Thoracic aorta (tissue), 2 donors: ENCODE measurements around the gene THBS1. TPM values are rescaled to one million over a fixed set of nuclear protein-coding genes. Genes with fewer than 3 reads are reported as not detected.

Experiments
- ATAC-seq: fragments of 150-250 bp; one replicate; pipeline ENCODE4 v1.8.0; 2017; ENCODE audit warnings: low read depth; ENCODE audit not compliant: insufficient number of reproducible peaks, low FRiP score
- DNase-seq: peaks from one replicate; pipeline ENCODE4 v3.0.0-alpha.2; 2020; ENCODE audit warnings: low spot score
- H3K27ac ChIP-seq, 2 donors: fragments of 200-600 bp; sonication (generic); 1 replicate in 1 of 2; 2 replicates in 1 of 2; pipeline ENCODE4 v1.5.1; 2016; ENCODE audit warnings: mild to moderate bottlenecking in 2 of 2, moderate library complexity in 2 of 2
- H3K27me3 ChIP-seq: fragments of 200-600 bp; sonication (generic); replicated peaks from 2 replicates; pipeline ENCODE4 v1.6.0; 2016; ENCODE audit warnings: mild to moderate bottlenecking; ENCODE audit not compliant: insufficient read depth
- H3K36me3 ChIP-seq: fragments of 200-600 bp; sonication (generic); one replicate; pipeline ENCODE4 v1.5.1; 2016
- H3K4me1 ChIP-seq, 2 donors: fragments of 200-600 bp; sonication (generic); 1 replicate in 1 of 2; 2 replicates in 1 of 2; pipeline versions ENCODE4 v1.5.1 to v1.6.0; 2016; ENCODE audit warnings: low read depth in 2 of 2, mild to moderate bottlenecking in 1 of 2; ENCODE audit not compliant: control insufficient read depth in 1 of 2
- H3K4me3 ChIP-seq: fragments of 200-600 bp; sonication (generic); 2 replicates; pipeline ENCODE4 v1.5.1; 2016; ENCODE audit warnings: mild to moderate bottlenecking
- H3K9me3 ChIP-seq: fragments of 200-600 bp; sonication (generic); 2 replicates; pipeline ENCODE4 v1.5.1; 2016
- total RNA-seq, 2 donors: library from RNA; depleted of rRNA; stranded (reverse); fragments of >200 nt; gene quantifications; one replicate each; pipeline versions ENCODE4 v1.1.0 to v1.2.3, GENCODE V29; 2016
- TF ChIP-seq, protein P1 (sequence below): fragments of 200-600 bp; sonication (generic); IDR thresholded peaks from one replicate; pipeline ENCODE4 v1.5.1; 2019; ENCODE audit warnings: antibody characterized with exemption

THBS1 gene
- total RNA-seq, 2 donors from 2014 or later: 868 to 1,389 TPM

DNA sequence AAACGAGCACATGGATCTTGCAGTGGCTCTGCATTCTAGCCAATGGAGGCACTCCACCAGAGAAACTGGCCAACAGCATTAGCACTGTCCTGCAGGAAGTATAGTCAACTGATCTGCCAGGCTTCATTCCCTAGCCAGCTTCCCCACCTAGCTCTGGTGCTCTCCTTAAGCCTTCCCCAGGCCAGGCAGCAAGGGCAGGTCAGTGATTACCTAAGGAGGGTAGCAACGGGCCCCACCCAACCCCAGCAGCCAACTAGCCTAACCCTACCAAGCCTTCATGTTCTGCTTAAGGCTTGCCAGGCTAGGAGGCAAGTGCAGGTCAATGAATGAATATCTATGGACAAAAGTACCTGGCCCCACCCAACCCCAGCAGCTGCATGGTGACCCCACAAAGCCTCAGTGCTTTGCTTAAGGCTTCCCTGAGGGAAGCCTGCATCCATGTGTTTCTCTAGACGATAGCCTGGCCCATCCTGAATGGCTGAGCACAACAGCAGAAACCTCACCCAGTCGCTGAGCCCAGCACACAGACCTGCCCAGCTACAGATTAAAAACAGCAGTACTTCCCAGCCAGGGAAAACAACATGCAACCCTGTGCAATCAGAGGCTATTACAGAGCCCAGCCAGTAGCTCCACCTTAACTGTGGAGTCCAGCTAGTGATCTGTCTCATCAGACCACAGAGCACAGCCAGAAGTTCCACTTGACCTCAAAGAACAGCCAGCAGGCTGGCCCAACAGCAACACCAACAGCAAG lies 28.5 kb downstream of the THBS1 start:
- Histone ChIP-seq H3K4me3 (no peak overlapping the region), H3K4me1 (no peaks in the 10 kb centered on the region), H3K27ac (no peak overlapping the region), H3K27me3 (no peaks in the 10 kb centered on the region), H3K36me3 (no peaks in the 10 kb centered on the region), H3K9me3 (peaks cover 26% of the 10 kb centered on the region)
- TF ChIP-seq, protein P1, sequence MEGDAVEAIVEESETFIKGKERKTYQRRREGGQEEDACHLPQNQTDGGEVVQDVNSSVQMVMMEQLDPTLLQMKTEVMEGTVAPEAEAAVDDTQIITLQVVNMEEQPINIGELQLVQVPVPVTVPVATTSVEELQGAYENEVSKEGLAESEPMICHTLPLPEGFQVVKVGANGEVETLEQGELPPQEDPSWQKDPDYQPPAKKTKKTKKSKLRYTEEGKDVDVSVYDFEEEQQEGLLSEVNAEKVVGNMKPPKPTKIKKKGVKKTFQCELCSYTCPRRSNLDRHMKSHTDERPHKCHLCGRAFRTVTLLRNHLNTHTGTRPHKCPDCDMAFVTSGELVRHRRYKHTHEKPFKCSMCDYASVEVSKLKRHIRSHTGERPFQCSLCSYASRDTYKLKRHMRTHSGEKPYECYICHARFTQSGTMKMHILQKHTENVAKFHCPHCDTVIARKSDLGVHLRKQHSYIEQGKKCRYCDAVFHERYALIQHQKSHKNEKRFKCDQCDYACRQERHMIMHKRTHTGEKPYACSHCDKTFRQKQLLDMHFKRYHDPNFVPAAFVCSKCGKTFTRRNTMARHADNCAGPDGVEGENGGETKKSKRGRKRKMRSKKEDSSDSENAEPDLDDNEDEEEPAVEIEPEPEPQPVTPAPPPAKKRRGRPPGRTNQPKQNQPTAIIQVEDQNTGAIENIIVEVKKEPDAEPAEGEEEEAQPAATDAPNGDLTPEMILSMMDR: no peak
- DNase-seq: no peak
- ATAC-seq: no peak

DNA sequence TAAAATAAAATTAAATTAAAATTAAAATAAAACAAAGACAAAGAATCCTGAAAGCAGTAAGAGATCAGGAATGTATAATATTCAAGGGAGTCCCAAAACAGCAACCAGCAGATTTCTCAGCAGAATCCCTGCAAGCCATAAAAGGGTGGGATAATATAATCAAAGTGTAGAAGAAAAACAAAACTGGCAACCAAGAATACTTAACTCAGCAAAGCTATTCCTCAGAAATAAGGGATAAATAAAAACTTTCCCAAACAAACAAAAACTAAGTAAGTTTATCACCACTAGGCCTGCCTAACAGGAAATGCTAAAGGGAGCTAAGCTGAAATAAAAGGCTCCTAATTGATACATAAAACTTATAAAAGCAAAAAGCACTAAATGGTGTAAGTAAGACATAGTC lies 29.8 kb downstream of the THBS1 start:
- H3K4me1 ChIP-seq: no peaks in the 10 kb centered on the region
- TF ChIP-seq, protein P1: no peak
- H3K9me3 ChIP-seq: peaks cover 26% of the 10 kb centered on the region
- H3K27me3 ChIP-seq: no peaks in the 10 kb centered on the region
- H3K36me3 ChIP-seq: no peaks in the 10 kb centered on the region
- ATAC-seq (no peak), DNase-seq (no peak)
- H3K27ac ChIP-seq: no peak overlapping the region
- H3K4me3 ChIP-seq: no peak overlapping the region

DNA sequence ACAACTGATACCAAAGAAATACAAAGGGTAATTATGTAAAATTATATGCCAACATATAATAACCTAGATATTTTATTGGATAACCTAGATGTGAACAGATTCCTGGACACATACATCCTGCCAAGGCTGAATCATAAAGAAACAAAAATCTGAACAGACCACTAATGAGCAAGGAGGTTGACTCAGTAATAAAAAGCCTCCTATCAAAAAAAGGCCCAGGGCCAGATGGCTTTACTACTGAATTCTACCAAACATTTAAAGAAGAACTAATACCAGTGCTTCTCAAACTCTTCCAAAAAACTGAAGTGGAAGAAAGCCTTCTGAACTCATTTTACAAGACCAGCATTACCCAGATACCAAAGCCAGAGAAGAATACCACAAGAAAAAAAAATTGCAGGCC lies 32.4 kb downstream of the THBS1 start:
- TF ChIP-seq, protein P1: no peak
- Histone ChIP-seq H3K4me1 (no peaks in the 10 kb centered on the region), H3K36me3 (no peaks in the 10 kb centered on the region)

DNA sequence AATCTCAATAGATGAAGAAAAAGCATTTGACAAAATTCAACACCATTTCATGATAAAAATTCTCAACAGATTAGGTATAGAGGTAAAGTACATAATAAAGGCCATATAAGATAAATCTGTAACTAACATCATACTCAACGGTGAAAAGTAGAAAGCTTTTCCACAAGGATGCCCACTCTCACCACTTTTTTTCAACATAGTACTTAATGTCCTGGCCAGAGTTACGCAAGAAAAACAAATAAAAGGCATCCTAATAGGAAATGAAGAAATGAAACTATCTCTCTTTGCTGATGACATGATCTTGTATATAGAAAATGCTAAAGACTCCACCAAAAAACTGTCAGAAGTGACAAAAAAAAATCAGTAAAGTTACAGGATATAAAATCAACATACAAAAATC lies 33.0 kb downstream of the THBS1 start:
- H3K4me3 ChIP-seq: no peak overlapping the region
- no peaks in the 10 kb centered on the region for H3K36me3 ChIP-seq
- ATAC-seq: no peak
- H3K27me3 ChIP-seq: no peaks in the 10 kb centered on the region
- DNase-seq: no peak
- peaks cover 26% of the 10 kb centered on the region for H3K9me3 ChIP-seq
- no peak overlapping the region for H3K27ac ChIP-seq
- H3K4me1 ChIP-seq: no peaks in the 10 kb centered on the region
- TF ChIP-seq, protein P1: no peak

More for the DNA sequence above, 32.4 kb downstream of the THBS1 start:
- no peak overlapping the region for H3K4me3 ChIP-seq
- no peak overlapping the region for H3K27ac ChIP-seq
- H3K9me3 ChIP-seq: peaks cover 26% of the 10 kb centered on the region
- no peak for ATAC-seq
- DNase-seq: no peak
- H3K27me3 ChIP-seq: no peaks in the 10 kb centered on the region

DNA sequence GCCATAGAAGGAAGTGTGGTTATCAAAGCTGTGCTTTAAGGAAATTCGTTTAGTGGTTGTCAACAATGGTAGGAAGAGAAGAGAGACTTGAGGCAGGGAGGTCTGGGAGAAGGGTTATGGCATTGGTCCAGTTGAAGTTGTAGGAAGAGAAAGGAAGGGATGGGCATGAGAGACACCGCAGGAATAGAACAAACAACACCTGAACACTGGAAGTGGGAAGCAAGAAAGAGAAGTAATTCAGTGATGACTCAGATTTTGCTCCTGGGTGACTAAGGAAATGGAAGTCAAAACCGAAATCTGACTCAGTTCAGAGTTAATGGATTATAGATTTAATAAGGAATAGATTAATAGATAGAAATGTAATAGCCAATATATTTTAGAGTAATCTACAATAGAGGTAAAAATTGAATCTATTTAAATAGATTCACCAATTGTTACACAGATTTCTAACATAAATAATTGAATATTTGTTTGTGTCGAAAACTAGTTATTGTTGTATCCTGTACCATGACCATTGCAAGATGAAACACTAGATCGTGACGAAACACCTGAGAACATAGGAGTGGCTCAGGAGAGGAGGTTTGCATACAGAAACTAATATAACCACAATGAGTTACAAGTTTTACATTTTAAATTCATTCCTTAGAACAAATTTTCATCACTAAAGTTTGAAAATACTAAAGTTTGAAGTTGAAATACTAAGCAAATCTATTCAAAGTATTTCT lies 36.0 kb downstream of the THBS1 start:
- no peak for DNase-seq
- Histone ChIP-seq H3K36me3 (no peaks in the 10 kb centered on the region), H3K9me3 (peaks cover 6% of the 10 kb centered on the region), H3K27me3 (no peaks in the 10 kb centered on the region), H3K4me1 (no peaks in the 10 kb centered on the region), H3K4me3 (no peak overlapping the region), H3K27ac (no peak overlapping the region)
- no peak for ATAC-seq
- TF ChIP-seq, protein P1: no peak
